SW480 (cell line): ENCODE data around the gene DNLZ.
"Not testable (repeated sequence)": the region's sequence is repeated elsewhere in the genome, so short reads cannot be mapped to it uniquely, and the experiment has no call there.

Source experiments
- DNase-seq: peaks from one replicate; pipeline ENCODE4 v3.0.0-alpha.2; 2016; ENCODE audit warnings: low spot score

The DNLZ gene

GRCh38 chr9:136331030-136331429, 32.5 kb downstream of the DNLZ start:
- no peak for DNase-seq

DNA sequence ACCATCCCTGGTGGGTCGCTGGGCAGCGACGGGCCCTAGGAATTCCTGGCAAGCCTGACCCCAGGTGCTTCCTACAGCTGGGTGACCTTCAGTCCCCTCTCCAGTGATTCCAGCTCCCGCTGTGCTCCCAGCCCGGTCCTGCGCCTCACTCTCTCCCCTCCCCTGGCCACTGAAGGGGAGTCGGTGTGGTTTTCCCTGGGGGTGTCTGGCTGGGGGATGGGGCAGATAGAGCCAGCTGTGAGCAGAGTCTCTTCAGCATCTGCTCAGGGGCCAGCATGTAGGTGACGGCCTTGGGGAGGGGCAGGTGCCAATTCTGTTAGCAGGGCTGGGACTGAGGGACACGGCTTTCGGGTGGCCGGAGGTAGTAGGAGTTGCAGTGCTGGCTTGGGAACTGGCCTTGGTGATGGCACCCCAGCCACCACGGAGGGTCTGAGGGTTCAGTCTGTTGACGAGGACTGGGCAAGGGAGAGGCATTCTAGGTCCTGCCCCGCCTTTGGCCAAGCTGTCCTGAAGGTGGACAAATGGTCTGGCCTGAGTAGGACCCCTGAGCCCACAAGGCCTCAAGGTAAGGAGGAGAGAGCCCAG, 33.0 kb downstream of the DNLZ start:
- no peak for DNase-seq

GRCh38 chr9:136329636-136330405, 33.7 kb downstream of the DNLZ start:
- DNase-seq = no peak

DNA sequence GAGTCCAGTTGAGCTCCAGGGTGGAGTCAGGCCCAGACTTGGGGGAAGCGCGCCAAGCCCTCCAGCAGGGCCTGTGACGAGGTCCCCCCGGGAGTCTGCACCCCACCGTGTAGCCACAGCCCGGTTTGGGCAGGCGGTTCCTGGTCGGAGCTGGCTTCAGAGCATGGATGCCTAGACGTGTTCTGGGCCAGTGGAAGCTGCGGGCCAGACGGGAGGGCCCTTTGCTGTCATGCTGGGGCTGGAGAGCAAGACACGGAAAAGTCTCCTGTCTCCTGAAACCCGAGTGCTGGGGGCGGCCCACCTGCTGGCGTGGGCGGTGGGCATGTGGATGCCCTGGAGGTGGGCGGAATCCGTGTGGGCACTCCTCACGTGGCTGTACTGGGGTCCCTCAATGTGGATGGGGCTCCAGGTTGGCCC, 34.3 kb downstream of the DNLZ start:
- no peak for DNase-seq

DNA sequence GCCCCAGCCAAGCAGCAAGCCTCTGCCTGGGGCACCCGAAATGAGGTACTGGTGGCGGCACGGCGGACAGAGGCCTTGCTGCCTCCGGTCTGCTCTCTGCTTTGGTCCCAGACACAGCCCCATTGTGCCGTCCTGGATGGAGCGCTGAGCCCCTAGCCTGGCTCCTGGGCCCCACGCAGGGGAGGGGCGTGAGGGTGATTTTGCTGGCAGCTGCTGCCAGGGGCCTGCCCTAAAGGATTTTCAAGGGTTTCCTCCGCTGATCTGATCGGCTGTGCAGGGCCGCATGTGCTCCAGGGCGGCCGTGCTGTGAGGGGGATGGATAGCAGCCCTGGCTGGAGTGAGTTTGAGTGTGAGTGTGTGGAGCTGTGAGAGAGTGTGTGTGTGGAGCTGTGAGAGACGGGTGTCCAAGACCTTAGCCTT, 34.9 kb downstream of the DNLZ start:
- DNase-seq = no peak

- peak; percentile 67 for DNase-seq
These were observed 35.4 kb downstream of the DNLZ start for GRCh38 chr9:136328011-136328621.

GRCh38 chr9:136327304-136327974, 36.1 kb downstream of the DNLZ start, which contains the start of gene GPSM1:
Gene GPSM1 (plus strand): TSS chr9:136327539. CDS start chr9:136327696, 157 bp downstream.
- no peak for DNase-seq

GRCh38 chr9:136326761-136327303, 36.7 kb downstream of the DNLZ start:
- DNase-seq = no peak

DNA sequence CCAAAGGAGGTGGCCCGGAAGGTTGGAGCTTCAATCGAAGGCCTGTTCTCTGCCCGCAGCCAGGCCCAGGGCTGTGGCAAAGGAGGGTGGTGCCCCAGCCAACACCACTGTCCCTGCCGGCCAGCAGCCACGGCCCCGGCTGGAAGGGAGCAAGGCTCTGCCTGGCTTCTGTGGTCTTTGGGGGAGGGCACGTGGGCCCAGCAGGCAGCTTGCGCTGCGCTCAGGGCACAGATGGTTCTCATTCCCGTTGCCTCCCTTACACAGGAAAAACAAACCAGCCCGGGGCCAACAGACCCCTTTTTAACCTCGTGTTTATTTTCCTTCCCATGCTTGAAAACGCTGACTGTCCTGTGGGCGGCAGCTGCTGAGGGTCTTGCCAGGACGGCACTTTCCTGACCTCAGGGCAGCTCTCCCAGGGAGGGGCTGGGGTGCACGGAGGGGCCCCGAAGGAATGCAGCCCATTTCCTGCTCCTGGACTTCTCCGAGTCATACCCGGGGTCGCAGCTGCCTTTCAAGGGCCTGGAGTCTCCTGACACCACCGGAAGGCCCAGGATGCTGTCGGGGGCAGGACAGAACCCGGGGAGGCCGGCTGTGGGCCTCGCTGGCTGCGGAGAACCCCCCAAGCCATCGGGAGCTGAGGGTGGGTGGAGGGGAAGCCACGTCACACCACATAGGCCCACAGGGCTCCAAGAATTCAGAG, 37.3 kb downstream of the DNLZ start:
- no peak for DNase-seq

DNA sequence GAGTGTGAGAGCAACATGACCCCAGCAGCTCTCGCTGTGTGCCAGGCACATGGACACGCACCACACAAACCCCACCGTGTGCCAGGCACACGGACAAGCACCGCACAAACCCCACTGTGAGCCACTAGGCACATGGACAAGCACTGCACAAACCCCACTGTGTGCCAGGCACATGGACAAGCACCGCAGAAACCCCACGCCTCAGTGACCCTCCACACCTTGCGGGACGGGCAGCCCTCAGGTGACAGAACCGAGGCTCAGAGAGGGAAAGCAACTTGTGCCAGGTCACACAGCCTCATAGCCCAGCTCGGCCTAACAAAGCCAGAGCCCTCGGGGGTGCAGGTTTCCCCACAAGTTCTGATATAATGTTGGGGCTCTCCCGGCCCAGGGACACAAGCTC, 38.2 kb downstream of the DNLZ start:
- DNase-seq = no peak

DNA sequence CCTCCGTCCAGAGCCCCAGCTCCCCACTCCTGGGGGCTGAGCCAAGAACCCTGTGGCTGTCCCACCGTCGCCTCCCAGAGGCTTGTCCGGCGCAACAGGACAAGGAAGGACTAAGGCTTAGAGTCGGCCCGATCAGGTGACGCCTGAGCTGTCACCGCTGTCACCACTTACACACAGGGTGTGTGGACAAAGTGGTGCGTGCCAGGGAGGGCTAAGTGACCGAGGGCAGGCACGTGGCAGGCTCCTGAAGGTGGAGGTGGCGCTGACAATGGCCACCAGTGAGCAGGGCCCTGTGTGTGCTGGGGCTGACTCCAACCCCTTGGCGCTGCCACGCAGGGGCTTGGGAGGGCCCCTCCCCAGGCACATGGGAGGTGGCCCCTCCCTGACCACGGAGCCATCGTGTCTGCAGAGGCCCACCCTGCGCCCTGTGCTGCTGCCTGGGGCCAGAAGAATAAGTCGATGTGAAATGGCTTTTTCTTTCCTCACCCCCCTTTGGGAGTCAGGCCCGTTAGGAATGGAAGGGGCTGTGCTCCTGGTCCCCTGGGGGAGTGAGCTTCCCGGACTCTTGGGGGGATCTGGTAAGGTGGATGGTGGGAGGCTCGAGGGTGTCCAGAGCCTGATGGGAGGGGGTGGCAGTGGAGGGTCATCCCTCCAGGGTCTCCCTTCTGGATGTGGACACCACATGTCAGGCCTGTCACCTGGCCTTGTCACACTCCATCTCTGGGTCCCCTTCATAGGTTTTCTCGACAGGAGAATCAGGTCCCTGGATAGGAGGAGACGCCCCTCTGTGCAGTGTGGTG, 38.8 kb downstream of the DNLZ start:
- DNase-seq = no peak

GRCh38 chr9:136323371-136323789, 40.2 kb downstream of the DNLZ start:
- peak; percentile 49 for DNase-seq

DNA sequence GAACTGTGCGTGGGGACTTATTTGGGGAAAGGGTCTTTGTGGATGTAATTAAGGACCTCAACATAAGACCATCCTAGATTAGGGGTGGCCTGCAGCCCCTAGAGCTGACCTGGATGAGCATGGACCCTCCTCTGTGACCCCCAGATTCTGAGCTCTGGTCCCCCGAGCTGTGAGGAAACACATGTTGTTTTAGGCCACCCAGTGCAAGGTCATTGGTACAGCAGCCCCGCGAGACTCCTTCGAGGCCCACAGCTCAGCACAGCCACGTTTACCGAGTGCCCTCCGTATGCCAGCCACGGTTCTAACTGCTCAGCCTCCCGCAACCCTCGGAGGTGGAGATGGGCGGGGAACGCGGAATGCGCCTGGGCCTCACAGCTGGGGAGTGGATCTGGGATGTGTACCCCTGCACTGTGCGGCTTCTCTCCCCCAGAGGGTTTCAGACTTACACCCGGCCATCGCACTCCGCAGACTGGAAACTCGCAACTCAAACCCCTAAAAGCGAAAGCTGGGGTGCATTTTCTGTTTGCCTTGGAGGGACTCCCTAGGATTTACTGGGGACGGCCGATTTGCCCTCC, 40.7 kb downstream of the DNLZ start:
- DNase-seq = no peak

- no peak for DNase-seq
These were observed 42.0 kb downstream of the DNLZ start for GRCh38 chr9:136321561-136321960.

- not testable (repeated sequence) for DNase-seq
These were observed 42.6 kb downstream of the DNLZ start for GRCh38 chr9:136320972-136321371.

- DNase-seq = not testable (repeated sequence)
These were observed 43.6 kb downstream of the DNLZ start for GRCh38 chr9:136319955-136320354.

DNA sequence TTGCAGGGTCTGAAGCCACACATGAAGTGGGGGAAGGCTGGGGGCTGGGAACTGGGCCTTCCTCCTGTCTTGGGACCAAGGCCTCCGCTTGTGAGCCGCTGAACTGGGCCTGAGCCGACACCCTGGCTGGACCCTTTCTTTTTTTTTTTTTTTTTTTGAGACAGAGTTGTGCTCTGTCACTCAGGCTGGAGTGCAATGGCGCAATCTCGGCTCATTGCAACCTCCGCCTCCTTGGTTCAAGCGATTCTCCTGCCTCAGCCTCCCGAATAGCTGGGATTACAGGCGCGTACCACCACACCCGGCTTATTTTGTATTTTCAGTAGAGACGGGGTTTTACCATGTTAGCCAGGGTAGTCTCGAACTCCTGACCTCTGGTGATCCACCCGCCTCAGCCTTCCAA, 44.3 kb downstream of the DNLZ start:
- not testable (repeated sequence) for DNase-seq

DNA sequence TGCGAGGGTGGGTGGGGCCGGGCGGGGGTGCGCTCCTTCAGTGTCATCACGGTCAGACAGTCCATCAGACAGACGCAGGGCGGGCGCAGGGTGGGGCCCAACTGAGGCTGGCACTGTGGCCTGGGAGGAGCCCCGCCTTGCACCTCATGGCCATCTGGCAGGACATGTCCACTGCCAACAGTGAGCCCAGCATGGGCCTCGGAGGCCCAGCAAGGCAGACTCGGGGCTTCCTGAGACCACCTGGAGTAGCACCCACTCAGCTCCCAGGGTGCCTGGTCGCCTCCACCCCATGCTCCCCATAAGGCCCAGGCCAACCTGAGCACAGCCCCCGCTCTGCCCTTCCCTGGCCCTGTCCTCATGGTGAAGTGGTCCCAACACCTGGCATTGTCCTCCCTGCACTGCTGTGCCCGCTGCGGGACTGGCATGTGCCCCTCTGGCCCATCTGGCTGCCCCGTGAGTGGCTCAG, 44.7 kb downstream of the DNLZ start:
- no peak for DNase-seq

DNA sequence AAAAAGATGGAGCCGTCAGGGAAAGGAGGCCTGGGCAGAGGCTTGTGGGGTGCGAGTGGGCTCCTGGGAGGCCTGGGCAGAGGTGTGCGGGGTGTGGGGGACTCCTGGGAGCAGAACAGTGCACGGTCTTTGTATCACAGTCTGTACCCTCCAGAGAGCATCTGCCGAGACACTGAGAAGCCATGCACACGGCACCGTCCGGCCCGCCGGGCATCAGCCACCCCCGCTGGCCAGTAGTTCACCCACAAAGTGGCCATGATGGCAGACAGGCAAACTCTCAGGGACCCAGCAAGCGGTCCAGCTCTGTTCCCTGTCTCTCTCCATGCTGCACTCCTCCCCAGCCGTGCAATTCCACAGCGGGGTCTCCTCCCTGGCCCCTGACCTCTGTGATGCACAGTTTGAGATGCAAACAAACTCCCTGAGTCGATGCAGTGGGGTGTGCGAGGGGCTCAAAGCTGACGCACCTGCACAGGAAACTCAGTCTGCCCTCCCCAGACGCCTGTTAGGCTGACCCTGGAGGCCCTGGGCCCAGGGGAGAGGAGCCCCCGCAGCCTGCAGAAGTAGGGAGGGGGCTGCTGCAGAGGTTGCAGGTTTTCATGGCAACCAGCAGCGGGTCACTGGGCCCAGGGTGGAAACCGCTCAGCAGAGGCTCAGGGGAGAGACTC, 45.3 kb downstream of the DNLZ start:
- no peak for DNase-seq

- no peak for DNase-seq
These were observed 45.8 kb downstream of the DNLZ start for GRCh38 chr9:136317695-136318094.
